Breast epithelium (tissue), 3 donors: Measurements from ENCODE around the gene SNX11.
A peak's percentile ranks its signal among the peaks of the same experiment; 100 is the strongest.

Experiments used
- POLR2A ChIP-seq: fragments of 450-650 bp; IDR thresholded peaks from one replicate; pipeline ENCODE4 v1.6.1; 2016; ENCODE audit warnings: antibody characterized with exemption, mild to moderate bottlenecking, moderate library complexity
- POLR2AphosphoS5 ChIP-seq, 3 donors: sonication (generic); formaldehyde crosslinking; IDR thresholded peaks; one replicate each; pipeline ENCODE4 v1.6.1; 2017; ENCODE audit warnings: antibody characterized with exemption in 3 of 3
- TF ChIP-seq, protein P1 (sequence below), 3 donors: fragments of 450-650 bp; IDR thresholded peaks; one replicate each; pipeline ENCODE4 v1.5.1; 2016 to 2017; ENCODE audit warnings: antibody characterized with exemption in 3 of 3, mild to moderate bottlenecking in 3 of 3, moderate library complexity in 3 of 3

DNA sequence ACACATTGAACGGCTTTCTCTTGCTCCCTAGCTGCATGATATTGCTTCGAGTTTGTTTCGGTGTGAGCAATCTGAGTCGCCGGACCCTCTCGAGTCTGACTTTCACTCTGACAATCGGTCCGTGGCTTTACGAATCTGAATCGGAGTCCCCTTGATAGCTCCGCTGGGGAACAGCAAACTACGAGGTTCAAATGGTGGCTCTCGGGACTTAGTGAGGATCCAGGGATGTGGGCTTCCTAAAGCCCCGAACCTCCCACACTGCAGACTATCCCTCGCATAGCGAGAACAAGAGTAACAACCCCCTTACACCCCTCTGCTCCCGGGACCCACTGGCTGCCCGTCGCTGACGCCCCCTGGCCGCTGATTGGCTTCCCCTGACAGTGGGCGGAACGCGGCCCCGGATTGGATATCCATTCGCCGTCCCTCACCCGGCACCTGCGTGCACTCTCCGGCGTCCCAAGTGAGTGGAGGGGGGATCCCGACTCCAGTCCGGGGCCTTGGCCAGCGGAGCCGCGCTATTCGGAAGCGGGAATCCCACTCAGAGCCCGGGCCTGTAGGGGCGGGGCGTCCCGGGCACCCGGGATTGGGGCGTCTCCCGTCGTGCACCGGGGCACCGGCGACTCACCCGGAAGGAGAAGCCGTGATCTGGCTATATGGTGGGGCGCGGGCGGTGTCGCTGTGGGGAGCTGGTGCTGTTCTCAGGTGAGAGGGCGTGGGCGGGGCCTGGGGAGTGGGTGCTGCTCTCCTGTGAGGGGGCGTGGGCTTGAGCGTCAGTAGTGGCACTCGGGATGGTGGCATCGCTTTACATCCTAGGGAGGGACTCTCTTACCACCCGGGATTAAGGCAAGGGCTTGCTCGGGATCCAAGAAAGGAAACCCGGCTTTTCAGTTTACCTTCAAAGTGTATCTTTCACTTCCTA lies at the start of gene SNX11:
- TF ChIP-seq, protein P1, sequence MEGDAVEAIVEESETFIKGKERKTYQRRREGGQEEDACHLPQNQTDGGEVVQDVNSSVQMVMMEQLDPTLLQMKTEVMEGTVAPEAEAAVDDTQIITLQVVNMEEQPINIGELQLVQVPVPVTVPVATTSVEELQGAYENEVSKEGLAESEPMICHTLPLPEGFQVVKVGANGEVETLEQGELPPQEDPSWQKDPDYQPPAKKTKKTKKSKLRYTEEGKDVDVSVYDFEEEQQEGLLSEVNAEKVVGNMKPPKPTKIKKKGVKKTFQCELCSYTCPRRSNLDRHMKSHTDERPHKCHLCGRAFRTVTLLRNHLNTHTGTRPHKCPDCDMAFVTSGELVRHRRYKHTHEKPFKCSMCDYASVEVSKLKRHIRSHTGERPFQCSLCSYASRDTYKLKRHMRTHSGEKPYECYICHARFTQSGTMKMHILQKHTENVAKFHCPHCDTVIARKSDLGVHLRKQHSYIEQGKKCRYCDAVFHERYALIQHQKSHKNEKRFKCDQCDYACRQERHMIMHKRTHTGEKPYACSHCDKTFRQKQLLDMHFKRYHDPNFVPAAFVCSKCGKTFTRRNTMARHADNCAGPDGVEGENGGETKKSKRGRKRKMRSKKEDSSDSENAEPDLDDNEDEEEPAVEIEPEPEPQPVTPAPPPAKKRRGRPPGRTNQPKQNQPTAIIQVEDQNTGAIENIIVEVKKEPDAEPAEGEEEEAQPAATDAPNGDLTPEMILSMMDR (IDR thresholded peaks at IDR 0.05) = no peak
- TF ChIP-seq POLR2AphosphoS5 (IDR thresholded peaks at IDR 0.05) (peak; percentile 36 to 43 (median 38)), POLR2A (no peak)
